K562 (cell line): ENCODE results near the gene TMOD3.

ENCODE experiments used
- ADNP ChIP-seq: fragments of 200-800 bp; sonication (Bioruptor generic); IDR thresholded peaks from 2 replicates; pipeline ENCODE4 v1.6.1; 2016; ENCODE audit warnings: missing genetic modification characterization, missing compliant biosample characterization
- HNRNPK ChIP-seq: fragments of 200-400 bp; formaldehyde crosslinking; IDR thresholded peaks from one replicate; pipeline ENCODE4 v1.6.1; 2018; ENCODE audit warnings: mild to moderate bottlenecking, low read depth, low read length; ENCODE audit not compliant: poor library complexity, severe bottlenecking
- JUN ChIP-seq, 2 experiments: sonication (generic) in 1 of 2; formaldehyde crosslinking in 1 of 2; IDR thresholded peaks; 2 replicates each; pipeline versions ENCODE4 v1.6.1 to v1.8.0; 2012 to 2022; ENCODE audit warnings: borderline replicate concordance in 2 of 2, mild to moderate bottlenecking in 2 of 2, improper control_type of control experiment in 1 of 2, low read depth in 1 of 2, low read length in 1 of 2, missing genetic modification reagents in 1 of 2
- MYBL2 ChIP-seq, 2 experiments: fragments of 450-650 bp in 1 of 2; sonication (generic) in 1 of 2; formaldehyde crosslinking in 1 of 2; IDR thresholded peaks; 2 replicates each; pipeline versions ENCODE4 v1.6.1 to v1.8.1; 2017 to 2022; ENCODE audit warnings: borderline replicate concordance in 1 of 2, inconsistent platforms in 1 of 2, low read depth in 1 of 2, mild to moderate bottlenecking in 1 of 2, missing genetic modification reagents in 1 of 2, moderate library complexity in 1 of 2
- PRMT5 ChIP-seq: sonication (generic); formaldehyde crosslinking; IDR thresholded peaks from 2 replicates; pipeline ENCODE4 v1.5.0; 2020; ENCODE audit warnings: missing genetic modification reagents
- PYGO2 ChIP-seq: fragments of 450-650 bp; IDR thresholded peaks from 2 replicates; pipeline ENCODE4 v1.6.1; 2016; ENCODE audit warnings: mild to moderate bottlenecking, missing genetic modification characterization, moderate library complexity, missing compliant biosample characterization
- SP2 ChIP-seq: IDR thresholded peaks from 2 replicates; pipeline ENCODE4 v1.6.1; 2011; ENCODE audit warnings: mild to moderate bottlenecking, low read depth, low read length, moderate library complexity; ENCODE audit not compliant: poor library complexity, severe bottlenecking; ENCODE audit errors: extremely low read depth
- TF ChIP-seq, protein P1 (sequence below): sonication (generic); formaldehyde crosslinking; IDR thresholded peaks from 2 replicates; pipeline ENCODE4 v1.8.0; 2022; ENCODE audit warnings: mild to moderate bottlenecking, missing genetic modification reagents

DNA sequence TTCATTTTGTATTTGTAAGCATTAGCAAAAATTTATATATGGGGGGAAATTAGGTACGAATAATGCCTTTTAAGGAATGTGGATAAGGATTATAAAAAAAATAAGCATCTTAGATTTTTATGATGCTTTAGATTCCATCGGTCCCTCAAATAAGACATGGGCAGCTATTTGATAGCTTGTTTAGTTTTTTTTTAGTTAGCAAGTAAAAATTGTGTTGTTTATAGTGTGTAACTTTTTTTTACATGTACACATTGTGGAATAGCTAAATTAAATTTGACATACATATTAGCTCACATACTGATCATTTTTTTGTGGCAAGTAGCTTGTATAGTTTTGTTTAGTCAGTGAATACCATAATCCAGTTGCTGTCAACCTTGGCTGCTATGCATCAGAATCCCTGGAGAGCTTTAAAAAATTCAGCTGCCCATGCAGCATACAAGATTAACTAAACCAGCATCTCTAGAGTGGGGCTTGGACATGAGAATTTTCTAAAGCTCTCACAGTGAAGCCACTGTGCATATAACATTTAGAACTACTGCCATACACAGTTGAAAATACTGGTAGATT, 53.9 kb downstream of the TMOD3 start:
- TF ChIP-seq ADNP (tag) (no peak), MYBL2 (IDR thresholded peaks at IDR 0.05; ENCODE audit: low read depth) (no peak), MYBL2 (CRISPR knock-in tag; IDR thresholded peaks at IDR 0.05; ENCODE audit: borderline replicate concordance) (no peak), HNRNPK (no peak), JUN (IDR thresholded peaks at IDR 0.05; ENCODE audit: borderline replicate concordance, low read depth, low read length) (no peak), JUN (CRISPR knock-in tag; IDR thresholded peaks at IDR 0.05; ENCODE audit: borderline replicate concordance) (no peak), PYGO2 (no peak), SP2 (no peak), PRMT5 (CRISPR knock-in tag) (no peak)
- TF ChIP-seq, protein P1, sequence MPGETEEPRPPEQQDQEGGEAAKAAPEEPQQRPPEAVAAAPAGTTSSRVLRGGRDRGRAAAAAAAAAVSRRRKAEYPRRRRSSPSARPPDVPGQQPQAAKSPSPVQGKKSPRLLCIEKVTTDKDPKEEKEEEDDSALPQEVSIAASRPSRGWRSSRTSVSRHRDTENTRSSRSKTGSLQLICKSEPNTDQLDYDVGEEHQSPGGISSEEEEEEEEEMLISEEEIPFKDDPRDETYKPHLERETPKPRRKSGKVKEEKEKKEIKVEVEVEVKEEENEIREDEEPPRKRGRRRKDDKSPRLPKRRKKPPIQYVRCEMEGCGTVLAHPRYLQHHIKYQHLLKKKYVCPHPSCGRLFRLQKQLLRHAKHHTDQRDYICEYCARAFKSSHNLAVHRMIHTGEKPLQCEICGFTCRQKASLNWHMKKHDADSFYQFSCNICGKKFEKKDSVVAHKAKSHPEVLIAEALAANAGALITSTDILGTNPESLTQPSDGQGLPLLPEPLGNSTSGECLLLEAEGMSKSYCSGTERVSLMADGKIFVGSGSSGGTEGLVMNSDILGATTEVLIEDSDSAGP (CRISPR knock-in tag): no peak
